SU-DHL-6 (cell line): ENCODE results near the gene GNAQ.

ENCODE experiments used
- CTCF ChIP-seq: fragments of 200-600 bp; sonication (generic); IDR thresholded peaks from one replicate; pipeline ENCODE4 v1.5.1; 2017; ENCODE audit warnings: antibody characterized with exemption, mild to moderate bottlenecking, low read length, moderate library complexity; ENCODE audit not compliant: insufficient read depth, poor library complexity, severe bottlenecking
- EZH2phosphoT487 ChIP-seq: fragments of 200-600 bp; sonication (generic), shearing (Covaris generic); conservative IDR thresholded peaks from 2 replicates; pipeline ENCODE4 v1.6.1; 2018; ENCODE audit warnings: mild to moderate bottlenecking, antibody characterized with exemption, low read length, moderate library complexity, mixed read lengths

- no peak for TF ChIP-seq CTCF
- TF ChIP-seq EZH2phosphoT487 = no peak
These were observed 27.0 kb downstream of the GNAQ start for GRCh38 chr9:78004478-78005229.
